ENCODE data around the gene DNAH14. TPM values are rescaled to one million over a fixed set of nuclear protein-coding genes. Genes with fewer than 3 reads are reported as not detected.

The DNAH14 gene
- total and polyA plus RNA-seq, 2 experiments from 2014 or later = 55.3 to 80.2 TPM

GRCh38 chr1:225425201-225425786, 495.8 kb downstream of the DNAH14 start:
- H4K20me1 ChIP-seq (replicated peaks; ENCODE audit: insufficient read depth) = peaks cover 46% of the 10 kb centered on the region
- H3K9me2 ChIP-seq (ENCODE audit: insufficient read depth) = no peaks in the 10 kb centered on the region
- peak overlapping the region; percentile 90; the same call in 1 of the 2 replicates for H3K4me3 ChIP-seq
- Mint-ChIP-seq H3K36me3 (ENCODE audit: low read depth) (peaks cover 5% of the 10 kb centered on the region; the same call in 2 of the 3 replicates), H3K27me3 (ENCODE audit: insufficient read depth, low read depth, poor library complexity) (peaks cover 26% of the 10 kb centered on the region), H3K4me3 (peak overlapping the region; percentile 36; the same call in 1 of the 3 replicates), H3K4me1 (peaks cover 50% of the 10 kb centered on the region), H3K27ac (no peak overlapping the region), H3K9me3 (peaks cover 8% of the 10 kb centered on the region; the same call in 2 of the 3 replicates)
- H3K27me3 ChIP-seq (ENCODE audit: insufficient read depth) = peaks cover 26% of the 10 kb centered on the region
- peaks cover 42% of the 10 kb centered on the region for H3K4me1 ChIP-seq (ENCODE audit: insufficient read depth)
- H3K4me2 ChIP-seq = peak overlapping the region; percentile 81
- ATAC-seq = no peak
- peaks cover 12% of the 10 kb centered on the region; the same call in 1 of the 2 replicates for H3F3A ChIP-seq (replicated peaks; ENCODE audit: low read depth)
- no peak for TF ChIP-seq CREB1 (CRISPR knock-in tag; IDR thresholded peaks at IDR 0.05; ENCODE audit: low read depth)
- TF ChIP-seq NANOG (IDR thresholded peaks at IDR 0.05; ENCODE audit: borderline replicate concordance) = no peak
- no peak for TF ChIP-seq CTCF (conservative IDR thresholded peaks at IDR 0.05; ENCODE audit: low read depth in 2 of 2)
- H3K36me3 ChIP-seq (ENCODE audit: insufficient read depth) = 0 out of 2 replicates have a peak, but pooled peaks cover 4% of the 10 kb centered on the region
- H3K79me2 ChIP-seq (replicated peaks; ENCODE audit: insufficient read depth) = peaks cover 72% of the 10 kb centered on the region
- no peak for DNase-seq (ENCODE audit: low spot score)
- H3K27ac ChIP-seq (ENCODE audit: low read depth) = no peak overlapping the region
- no peak overlapping the region for H2AFZ ChIP-seq

DNA sequence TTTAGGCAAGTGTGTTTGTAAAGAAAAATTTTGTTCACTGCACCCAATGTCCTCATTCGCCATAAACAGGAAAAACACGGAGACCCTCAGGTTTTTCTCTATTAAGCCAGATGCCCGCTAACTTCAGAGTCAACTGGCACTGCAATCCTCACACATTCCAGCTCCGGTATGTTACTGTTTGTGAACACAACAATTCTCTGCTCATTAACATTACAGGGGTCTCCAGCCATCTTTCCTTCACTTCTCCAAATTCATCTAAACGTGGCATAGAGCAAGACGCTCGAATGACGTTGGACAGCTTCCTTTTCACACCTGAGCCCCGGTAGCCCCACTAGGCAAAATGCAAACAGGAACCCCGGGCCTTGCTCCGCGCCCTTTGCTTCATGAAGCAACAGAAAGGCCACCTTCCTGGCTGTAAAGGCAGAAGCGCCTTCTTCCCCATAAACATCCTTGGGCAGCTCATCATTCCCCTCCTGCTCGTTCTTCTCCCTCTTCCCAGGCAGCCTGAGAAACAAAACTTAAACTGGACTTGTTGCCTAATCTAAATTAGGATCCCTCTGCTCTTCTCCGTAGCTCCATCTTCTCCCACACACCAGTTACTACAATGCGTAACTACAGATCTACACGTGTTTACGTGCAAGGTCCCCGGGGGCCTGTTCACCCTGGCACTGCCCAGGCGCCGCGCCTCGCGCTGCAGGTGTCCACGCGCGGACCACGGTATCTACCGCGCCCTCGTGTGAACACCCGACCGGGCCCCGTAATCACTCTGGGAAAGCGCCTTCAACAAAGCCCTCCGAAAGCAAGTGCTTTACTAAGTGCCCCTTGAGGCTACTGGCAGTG, 497.1 kb downstream of the DNAH14 start:
- peak; percentile 57 for DNase-seq (ENCODE audit: low spot score)

More for the DNA sequence above, 497.1 kb downstream of the DNAH14 start:
- Histone ChIP-seq H3K27ac (ENCODE audit: low read depth) (no peak overlapping the region), H3K4me3 (peak overlapping the region; percentile 90), H3K27me3 (ENCODE audit: insufficient read depth) (peaks cover 26% of the 10 kb centered on the region), H3K9me2 (ENCODE audit: insufficient read depth) (no peaks in the 10 kb centered on the region), H3K79me2 (replicated peaks; ENCODE audit: insufficient read depth) (peaks cover 59% of the 10 kb centered on the region), H3K4me2 (peak overlapping the region; percentile 81), H3K4me1 (ENCODE audit: insufficient read depth) (peaks cover 45% of the 10 kb centered on the region), H3K36me3 (ENCODE audit: insufficient read depth) (0 out of 2 replicates have a peak, but pooled peaks cover 4% of the 10 kb centered on the region), H4K20me1 (replicated peaks; ENCODE audit: insufficient read depth) (peaks cover 42% of the 10 kb centered on the region), H2AFZ (no peak overlapping the region; the same call in 1 of the 2 replicates), H3F3A (replicated peaks; ENCODE audit: low read depth) (peaks cover 12% of the 10 kb centered on the region; the same call in 1 of the 2 replicates)
- Mint-ChIP-seq H3K36me3 (ENCODE audit: low read depth) (peaks cover 11% of the 10 kb centered on the region; the same call in 2 of the 3 replicates), H3K4me1 (peaks cover 53% of the 10 kb centered on the region), H3K27me3 (ENCODE audit: insufficient read depth, low read depth, poor library complexity) (peaks cover 30% of the 10 kb centered on the region), H3K9me3 (peaks cover 18% of the 10 kb centered on the region; the same call in 2 of the 3 replicates), H3K27ac (no peak overlapping the region), H3K4me3 (peak overlapping the region; percentile 77)
- TF ChIP-seq EZH2 (IDR thresholded peaks at IDR 0.05; ENCODE audit: low read depth, unreplicated experiment) (no peak), STAT1 (IDR thresholded peaks at IDR 0.05; ENCODE audit: unreplicated experiment) (no peak), CREB1 (CRISPR knock-in tag; IDR thresholded peaks at IDR 0.05; ENCODE audit: low read depth) (no peak), ZNF331 (CRISPR knock-in tag; IDR thresholded peaks at IDR 0.05; ENCODE audit: low read depth) (no peak), CTCF (conservative IDR thresholded peaks at IDR 0.05; ENCODE audit: low read depth in 2 of 2) (no peak), JUNB (IDR thresholded peaks at IDR 0.05; ENCODE audit: unreplicated experiment) (no peak)
- no peak; the same call in 2 of the 3 replicates for ATAC-seq

Data from GM23338 (cell line).